NCI-H187 treated with DMSO at 0.1 percent for 48 hours (cell line): Measurements from ENCODE around the gene AATK.

Experiments used
- DNase-seq: peaks from one replicate; lab custom pipeline; 2025; lab: John Stamatoyannopoulos, UW

The AATK gene

GRCh38 chr17:81143717-81144422, 22.2 kb downstream of the AATK start:
- DNase-seq: no peak

GRCh38 chr17:81143200-81143527, 22.9 kb downstream of the AATK start:
- DNase-seq: no peak

- DNase-seq: peak; percentile 14
These were observed 23.5 kb downstream of the AATK start for GRCh38 chr17:81142301-81143199.

- DNase-seq: no peak
These were observed 25.3 kb downstream of the AATK start for GRCh38 chr17:81140695-81141094.

GRCh38 chr17:81140018-81140417, 26.0 kb downstream of the AATK start:
- DNase-seq: no peak

GRCh38 chr17:81139428-81139827, 26.6 kb downstream of the AATK start:
- DNase-seq: no peak

GRCh38 chr17:81138500-81138899, 27.5 kb downstream of the AATK start:
- no peak for DNase-seq

- DNase-seq: no peak
These were observed 27.9 kb downstream of the AATK start for GRCh38 chr17:81138083-81138482.

GRCh38 chr17:81137248-81137647, 28.8 kb downstream of the AATK start:
- DNase-seq: no peak

GRCh38 chr17:81136366-81136765, 29.7 kb downstream of the AATK start:
- no peak for DNase-seq

- DNase-seq: no peak
These were observed 30.3 kb downstream of the AATK start for GRCh38 chr17:81135505-81136278.

- no peak for DNase-seq
These were observed 31.8 kb downstream of the AATK start for GRCh38 chr17:81134064-81134781.

- DNase-seq: no peak
These were observed 33.0 kb downstream of the AATK start for GRCh38 chr17:81132770-81133723.

GRCh38 chr17:81132197-81132540, 33.9 kb downstream of the AATK start:
- no peak for DNase-seq

- DNase-seq: no peak
These were observed 34.4 kb downstream of the AATK start for GRCh38 chr17:81131486-81132196.

- no peak for DNase-seq
These were observed 35.3 kb downstream of the AATK start for GRCh38 chr17:81130385-81131361.

GRCh38 chr17:81129711-81130367, 36.2 kb downstream of the AATK start:
- no peak for DNase-seq

- no peak for DNase-seq
These were observed 36.7 kb downstream of the AATK start for GRCh38 chr17:81129289-81129688.

- no peak for DNase-seq
These were observed 37.2 kb downstream of the AATK start for GRCh38 chr17:81128774-81129173.
